Stimulated activated CD4-positive, alpha-beta T cell treated with anti-CD3 and anti-CD28 coated beads, Interleukin-1b, Interleukin-23, amount 100 ng/mL, for 48 hours (primary cell): Measurements from ENCODE around the gene CREB3L1.

Source experiments
- DNase-seq: peaks from one replicate; pipeline ENCODE4 v3.0.0-alpha.2; 2020

Gene CREB3L1

GRCh38 chr11:46277622-46278386, at the start of gene CREB3L1:
TSS of gene CREB3L1 (plus strand) at chr11:46277662. CDS start at chr11:46278112, 450 bp downstream.
- no peak for DNase-seq

GRCh38 chr11:46229230-46229629, 48.2 kb upstream of the CREB3L1 start:
- no peak for DNase-seq

GRCh38 chr11:46234311-46234710, 43.2 kb upstream of the CREB3L1 start:
- DNase-seq: no peak

- no peak for DNase-seq
Observed at GRCh38 chr11:46235777-46236688, 41.4 kb upstream of the CREB3L1 start.

GRCh38 chr11:46236918-46237247, 40.6 kb upstream of the CREB3L1 start:
- no peak for DNase-seq

GRCh38 chr11:46237248-46238077, 40.0 kb upstream of the CREB3L1 start:
- DNase-seq: peak; percentile 66

GRCh38 chr11:46238078-46238966, 39.1 kb upstream of the CREB3L1 start:
- peak; percentile 65 for DNase-seq

- DNase-seq: peak; percentile 78
Observed at GRCh38 chr11:46238967-46239800, 38.3 kb upstream of the CREB3L1 start.

GRCh38 chr11:46239801-46240061, 37.7 kb upstream of the CREB3L1 start:
- DNase-seq: no peak

- DNase-seq: no peak
Observed at GRCh38 chr11:46240371-46240770, 37.1 kb upstream of the CREB3L1 start.

GRCh38 chr11:46240861-46241260, 36.6 kb upstream of the CREB3L1 start:
- no peak for DNase-seq

- DNase-seq: no peak
Observed at GRCh38 chr11:46242041-46242951, 35.2 kb upstream of the CREB3L1 start.

- DNase-seq: peak; percentile 90
Observed at GRCh38 chr11:46242952-46243795, 34.3 kb upstream of the CREB3L1 start.

GRCh38 chr11:46243796-46244109, 33.7 kb upstream of the CREB3L1 start:
- DNase-seq: no peak

- no peak for DNase-seq
Observed at GRCh38 chr11:46246521-46246920, 30.9 kb upstream of the CREB3L1 start.

GRCh38 chr11:46247090-46247489, 30.4 kb upstream of the CREB3L1 start:
- DNase-seq: no peak

GRCh38 chr11:46247659-46248058, 29.8 kb upstream of the CREB3L1 start:
- peak; percentile 20 for DNase-seq

- DNase-seq: peak; percentile 27
Observed at GRCh38 chr11:46248289-46249102, 29.0 kb upstream of the CREB3L1 start.
